ENCODE results near the gene TMEM30A.

Gene TMEM30A

DNA sequence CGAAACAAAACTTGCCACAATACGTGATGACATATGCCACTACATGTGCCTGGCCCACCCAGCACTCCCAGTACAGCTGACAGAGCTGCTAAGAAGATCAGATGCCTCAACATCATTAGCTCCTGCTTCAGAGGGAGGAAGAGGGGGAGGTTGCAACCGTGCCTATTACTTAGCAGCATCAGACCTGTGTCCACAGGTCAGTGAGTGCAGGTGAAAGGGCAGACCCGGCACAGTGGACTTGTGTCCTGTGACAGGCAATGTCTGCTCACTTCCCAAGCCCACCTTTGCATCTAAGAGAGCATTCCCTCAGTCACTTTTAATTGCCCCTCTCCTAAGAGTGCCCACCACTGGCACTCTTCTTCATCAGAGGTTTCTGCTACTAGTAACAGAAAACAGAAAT is 69.3 kb downstream of the TMEM30A start:
- no peak overlapping the region for H2AFZ ChIP-seq (ENCODE audit: low read depth, low read length, severe bottlenecking)
- no peaks in the 10 kb centered on the region for H3K79me2 ChIP-seq (ENCODE audit: insufficient read depth, low read length)
- no peaks in the 10 kb centered on the region for H3K9me2 ChIP-seq (replicated peaks; ENCODE audit: insufficient read depth, low read length)
- H3K4me3 ChIP-seq (ENCODE audit: insufficient read depth, low read length, poor library complexity, severe bottlenecking) = no peak overlapping the region
- no peak overlapping the region for H3K4me2 ChIP-seq (ENCODE audit: low read depth, low read length, poor library complexity, severe bottlenecking)
- TF ChIP-seq, protein P1, sequence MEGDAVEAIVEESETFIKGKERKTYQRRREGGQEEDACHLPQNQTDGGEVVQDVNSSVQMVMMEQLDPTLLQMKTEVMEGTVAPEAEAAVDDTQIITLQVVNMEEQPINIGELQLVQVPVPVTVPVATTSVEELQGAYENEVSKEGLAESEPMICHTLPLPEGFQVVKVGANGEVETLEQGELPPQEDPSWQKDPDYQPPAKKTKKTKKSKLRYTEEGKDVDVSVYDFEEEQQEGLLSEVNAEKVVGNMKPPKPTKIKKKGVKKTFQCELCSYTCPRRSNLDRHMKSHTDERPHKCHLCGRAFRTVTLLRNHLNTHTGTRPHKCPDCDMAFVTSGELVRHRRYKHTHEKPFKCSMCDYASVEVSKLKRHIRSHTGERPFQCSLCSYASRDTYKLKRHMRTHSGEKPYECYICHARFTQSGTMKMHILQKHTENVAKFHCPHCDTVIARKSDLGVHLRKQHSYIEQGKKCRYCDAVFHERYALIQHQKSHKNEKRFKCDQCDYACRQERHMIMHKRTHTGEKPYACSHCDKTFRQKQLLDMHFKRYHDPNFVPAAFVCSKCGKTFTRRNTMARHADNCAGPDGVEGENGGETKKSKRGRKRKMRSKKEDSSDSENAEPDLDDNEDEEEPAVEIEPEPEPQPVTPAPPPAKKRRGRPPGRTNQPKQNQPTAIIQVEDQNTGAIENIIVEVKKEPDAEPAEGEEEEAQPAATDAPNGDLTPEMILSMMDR (IDR thresholded peaks at IDR 0.05; ENCODE audit: insufficient read depth, low read length, poor library complexity, severe bottlenecking) = no peak
- no peak for TF ChIP-seq EZH2phosphoT487 (conservative IDR thresholded peaks at IDR 0.05; ENCODE audit: low read length)
- H3K27me3 ChIP-seq (ENCODE audit: low read length) = no peaks in the 10 kb centered on the region
- H3K36me3 ChIP-seq (ENCODE audit: low read length) = no peaks in the 10 kb centered on the region
- H3F3A ChIP-seq (ENCODE audit: insufficient read depth) = no peaks in the 10 kb centered on the region
- H3K27ac ChIP-seq (ENCODE audit: low read depth, low read length) = no peak overlapping the region
- H3K9ac ChIP-seq (ENCODE audit: low read length) = no peak overlapping the region
- H3K9me3 ChIP-seq (ENCODE audit: insufficient read depth, low read length) = no peaks in the 10 kb centered on the region
- H4K20me1 ChIP-seq (ENCODE audit: low read depth, low read length) = no peaks in the 10 kb centered on the region

DNA sequence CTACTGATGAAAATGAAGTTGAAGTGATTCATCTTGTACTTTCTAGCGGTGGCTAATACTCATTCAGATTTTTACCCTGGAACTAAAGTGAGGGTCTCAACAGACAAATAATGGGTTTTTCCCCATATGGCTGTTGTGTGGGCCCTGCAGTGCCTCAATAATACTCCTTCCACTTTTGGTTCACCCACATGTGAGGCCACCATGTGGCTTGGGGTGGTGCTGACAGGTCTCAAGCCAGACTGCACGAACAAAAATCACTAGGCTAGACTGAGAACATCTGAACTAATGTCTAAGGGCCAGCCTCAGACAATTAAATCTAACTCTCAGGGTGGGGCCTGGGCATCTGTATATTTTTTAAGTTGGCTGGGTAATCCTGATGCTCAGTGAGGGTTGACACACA is 70.9 kb downstream of the TMEM30A start:
- Histone ChIP-seq H4K20me1 (ENCODE audit: low read depth, low read length) (no peaks in the 10 kb centered on the region), H3K4me2 (ENCODE audit: low read depth, low read length, poor library complexity, severe bottlenecking) (no peak overlapping the region), H2AFZ (ENCODE audit: low read depth, low read length, severe bottlenecking) (no peak overlapping the region), H3K9me3 (ENCODE audit: insufficient read depth, low read length) (no peaks in the 10 kb centered on the region), H3K36me3 (ENCODE audit: low read length) (no peaks in the 10 kb centered on the region), H3K9ac (ENCODE audit: low read length) (no peak overlapping the region), H3K27ac (ENCODE audit: low read depth, low read length) (no peak overlapping the region), H3K27me3 (ENCODE audit: low read length) (no peaks in the 10 kb centered on the region), H3K79me2 (ENCODE audit: insufficient read depth, low read length) (no peaks in the 10 kb centered on the region), H3K4me3 (ENCODE audit: insufficient read depth, low read length, poor library complexity, severe bottlenecking) (no peak overlapping the region), H3F3A (ENCODE audit: insufficient read depth) (no peaks in the 10 kb centered on the region), H3K9me2 (replicated peaks; ENCODE audit: insufficient read depth, low read length) (no peaks in the 10 kb centered on the region)
- TF ChIP-seq, protein P1 (IDR thresholded peaks at IDR 0.05; ENCODE audit: insufficient read depth, low read length, poor library complexity, severe bottlenecking) = no peak
- no peak for TF ChIP-seq EZH2phosphoT487 (conservative IDR thresholded peaks at IDR 0.05; ENCODE audit: low read length)

DNA sequence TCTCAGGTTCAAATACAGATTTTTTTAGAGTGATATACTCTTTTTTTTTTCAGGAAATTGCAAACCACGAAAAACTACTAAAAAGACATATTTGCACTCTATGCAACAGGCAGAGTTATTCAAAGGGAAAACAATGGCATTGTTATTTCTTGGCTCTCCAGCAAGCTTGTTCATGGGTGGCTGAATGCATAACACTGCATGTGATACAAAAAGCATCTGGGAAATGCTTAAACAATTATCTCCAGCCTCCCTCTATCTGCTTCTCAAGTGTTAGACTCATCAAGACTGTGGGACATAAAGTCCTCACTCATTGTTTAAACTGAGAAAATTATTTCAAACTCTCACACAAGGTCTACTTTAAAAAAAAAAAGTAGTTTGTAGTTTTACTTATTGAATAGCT is 71.5 kb downstream of the TMEM30A start:
- H3K9ac ChIP-seq (ENCODE audit: low read length) = no peak overlapping the region

More for the DNA sequence above, 71.5 kb downstream of the TMEM30A start:
- Histone ChIP-seq H3K79me2 (ENCODE audit: insufficient read depth, low read length) (no peaks in the 10 kb centered on the region), H3K9me3 (ENCODE audit: insufficient read depth, low read length) (no peaks in the 10 kb centered on the region), H3K27me3 (ENCODE audit: low read length) (no peaks in the 10 kb centered on the region), H3K27ac (ENCODE audit: low read depth, low read length) (no peak overlapping the region), H3K36me3 (ENCODE audit: low read length) (no peaks in the 10 kb centered on the region), H3K4me2 (ENCODE audit: low read depth, low read length, poor library complexity, severe bottlenecking) (no peak overlapping the region), H3F3A (ENCODE audit: insufficient read depth) (no peaks in the 10 kb centered on the region), H2AFZ (ENCODE audit: low read depth, low read length, severe bottlenecking) (no peak overlapping the region), H4K20me1 (ENCODE audit: low read depth, low read length) (no peaks in the 10 kb centered on the region), H3K9me2 (replicated peaks; ENCODE audit: insufficient read depth, low read length) (no peaks in the 10 kb centered on the region), H3K4me3 (ENCODE audit: insufficient read depth, low read length, poor library complexity, severe bottlenecking) (no peak overlapping the region)
- no peak for TF ChIP-seq EZH2phosphoT487 (conservative IDR thresholded peaks at IDR 0.05; ENCODE audit: low read length)
- TF ChIP-seq, protein P1 (IDR thresholded peaks at IDR 0.05; ENCODE audit: insufficient read depth, low read length, poor library complexity, severe bottlenecking) = no peak
